Endodermal cell (in vitro differentiated cells): Measurements from ENCODE around the gene CACNA1S. TPM values are rescaled to one million over a fixed set of nuclear protein-coding genes. Genes with fewer than 3 reads are reported as not detected.

Experiments used
- DNase-seq: peaks from one replicate; pipeline ENCODE4 v3.0.0-alpha.2; 2017
- H3K27ac ChIP-seq: 2 replicates; pipeline ENCODE4 v1.5.1; 2013; ENCODE audit warnings: mild to moderate bottlenecking, low read depth, low read length, moderate library complexity
- H3K27me3 ChIP-seq: 2 replicates; pipeline ENCODE4 v1.6.1; 2013; ENCODE audit warnings: mild to moderate bottlenecking, low read length, moderate library complexity; ENCODE audit not compliant: insufficient read depth, control insufficient read depth, poor library complexity, severe bottlenecking
- H3K36me3 ChIP-seq: 2 replicates; pipeline ENCODE4 v1.7.0; 2013; ENCODE audit warnings: mild to moderate bottlenecking, low read length, moderate library complexity; ENCODE audit not compliant: control insufficient read depth, insufficient read depth
- H3K4me1 ChIP-seq: one replicate; pipeline ENCODE4 v1.7.0; 2013; ENCODE audit warnings: low read length; ENCODE audit not compliant: control insufficient read depth, insufficient read depth
- H3K4me3 ChIP-seq: 2 replicates; pipeline ENCODE4 v1.5.1; 2013; ENCODE audit warnings: mild to moderate bottlenecking, low read length, moderate library complexity
- H3K9ac ChIP-seq: 2 replicates; pipeline ENCODE4 v1.6.1; 2013; ENCODE audit warnings: mild to moderate bottlenecking, low read length, moderate library complexity; ENCODE audit not compliant: poor library complexity, severe bottlenecking; ENCODE audit errors: extremely low read depth
- H3K9me3 ChIP-seq: 2 replicates; pipeline ENCODE4 v1.6.1; 2013; ENCODE audit warnings: mild to moderate bottlenecking, low read length, moderate library complexity; ENCODE audit not compliant: control insufficient read depth
- H3K27ac Mint-ChIP-seq: 2 replicates; pipeline ENCODE4 v1.8.0; 2020; ENCODE audit warnings: mixed read lengths
- H3K27me3 Mint-ChIP-seq: 2 replicates; pipeline ENCODE4 v1.8.0; 2021; ENCODE audit warnings: mild to moderate bottlenecking, mixed read lengths; ENCODE audit not compliant: insufficient read depth
- H3K36me3 Mint-ChIP-seq: 2 replicates; pipeline ENCODE4 v1.8.0; 2020; ENCODE audit warnings: low read depth, mixed read lengths
- H3K4me1 Mint-ChIP-seq: 2 replicates; pipeline ENCODE4 v1.8.0; 2020; ENCODE audit warnings: mixed read lengths
- H3K4me3 Mint-ChIP-seq: 2 replicates; pipeline ENCODE4 v1.8.0; 2020; ENCODE audit warnings: mild to moderate bottlenecking, moderate library complexity, mixed read lengths
- H3K9me3 Mint-ChIP-seq: 2 replicates; pipeline ENCODE4 v1.8.0; 2020; ENCODE audit warnings: mild to moderate bottlenecking, mixed read lengths
- CTCF ChIP-seq: fragments of 200-600 bp; sonication (generic); conservative IDR thresholded peaks from 2 replicates; pipeline ENCODE4 v1.5.0; 2021; ENCODE audit warnings: antibody characterized with exemption, mild to moderate bottlenecking
- WGBS, 2 experiments: methylation state at CpG; one replicate each; pipeline versions ENCODE4 v1.1.5 to v1.1.7; 2013; ENCODE audit warnings: missing lambda C conversion rate in 2 of 2, mixed read lengths in 1 of 2; ENCODE audit not compliant: insufficient coverage in 1 of 2, insufficient read length in 1 of 2; 5-methylcytosine and 5-hydroxymethylcytosine counted together
- total RNA-seq, 2 donors: library from RNA; stranded (reverse); fragmentation: NEBNext Ultra II Directional in 1 of 2; extraction: Animal tissue kit (Norgen Biotek cat#: 25700) in 1 of 2; gene quantifications; 2 replicates in 1 of 2; 3 replicates in 1 of 2; pipeline ENCODE4 v1.2.1, GENCODE V29; 2021

Gene CACNA1S
- total RNA-seq, 2 donors from 2014 or later, result 0.11 to 0.13 TPM

GRCh38 chr1:201039876-201040275, 72.3 kb downstream of the CACNA1S start:
- Histone ChIP-seq H3K9me3 (no peaks in the 10 kb centered on the region), H3K9ac (no peak overlapping the region), H3K36me3 (no peaks in the 10 kb centered on the region), H3K4me1 (no peaks in the 10 kb centered on the region), H3K4me3 (no peak overlapping the region), H3K27ac (no peak overlapping the region), H3K27me3 (no peaks in the 10 kb centered on the region)
- H3K4me1 Mint-ChIP-seq, result no peaks in the 10 kb centered on the region
- 83 to 89% methylated on average over 4 to 5 of the region's 5 CpGs for WGBS, 2 experiments
- no peaks in the 10 kb centered on the region for H3K36me3 Mint-ChIP-seq
- peaks cover 4% of the 10 kb centered on the region for H3K27me3 Mint-ChIP-seq
- DNase-seq, result no peak
- H3K27ac Mint-ChIP-seq, result no peak overlapping the region
- TF ChIP-seq CTCF, result no peak
- H3K4me3 Mint-ChIP-seq, result no peak overlapping the region
- H3K9me3 Mint-ChIP-seq, result no peaks in the 10 kb centered on the region

GRCh38 chr1:201039418-201039817, 72.8 kb downstream of the CACNA1S start:
- no peaks in the 10 kb centered on the region for H3K9me3 Mint-ChIP-seq
- H3K27me3 Mint-ChIP-seq, result peaks cover 4% of the 10 kb centered on the region
- Histone ChIP-seq H3K4me1 (no peaks in the 10 kb centered on the region), H3K9ac (no peak overlapping the region), H3K27ac (no peak overlapping the region), H3K9me3 (no peaks in the 10 kb centered on the region), H3K36me3 (no peaks in the 10 kb centered on the region), H3K27me3 (no peaks in the 10 kb centered on the region), H3K4me3 (no peak overlapping the region)
- H3K4me3 Mint-ChIP-seq, result no peak overlapping the region
- no peak for TF ChIP-seq CTCF
- no peaks in the 10 kb centered on the region for H3K4me1 Mint-ChIP-seq
- WGBS, 2 experiments, result 83% methylated on average over 1 to 2 of the region's 2 CpGs
- H3K27ac Mint-ChIP-seq, result no peak overlapping the region
- no peaks in the 10 kb centered on the region for H3K36me3 Mint-ChIP-seq
- no peak for DNase-seq

- Mint-ChIP-seq H3K27ac (no peak overlapping the region), H3K36me3 (no peaks in the 10 kb centered on the region), H3K4me3 (no peak overlapping the region), H3K4me1 (no peaks in the 10 kb centered on the region), H3K27me3 (no peaks in the 10 kb centered on the region), H3K9me3 (no peaks in the 10 kb centered on the region)
- H3K27me3 ChIP-seq, result no peaks in the 10 kb centered on the region
- 88% methylated on average over 4 to 10 of the region's 10 CpGs for WGBS, 2 experiments
- DNase-seq, result no peak
- no peak overlapping the region for H3K27ac ChIP-seq
- no peaks in the 10 kb centered on the region for H3K36me3 ChIP-seq
- no peaks in the 10 kb centered on the region for H3K4me1 ChIP-seq
- no peak overlapping the region for H3K9ac ChIP-seq
- no peaks in the 10 kb centered on the region for H3K9me3 ChIP-seq
- H3K4me3 ChIP-seq, result no peak overlapping the region
- TF ChIP-seq CTCF, result no peak
Measured at GRCh38 chr1:201038186-201038876, 73.9 kb downstream of the CACNA1S start.
